OCI-LY1 (cell line): Measurements from ENCODE around the gene EIF4EBP2.

ENCODE experiments used
- H2AFZ ChIP-seq: fragments of 200-600 bp; sonication (generic), shearing (Covaris generic); 2 replicates; pipeline ENCODE4 v1.6.0; 2014; ENCODE audit warnings: antibody characterized with exemption, mild to moderate bottlenecking, low read length
- H3F3A ChIP-seq: fragments of 200-600 bp; sonication (generic), shearing (Covaris generic); 2 replicates; pipeline ENCODE4 v1.6.0; 2014; ENCODE audit warnings: mild to moderate bottlenecking, antibody characterized with exemption, low read length, moderate library complexity; ENCODE audit not compliant: insufficient read depth
- H3K27ac ChIP-seq: fragments of 200-600 bp; sonication (generic); 2 replicates; pipeline ENCODE4 v1.5.1; 2014; ENCODE audit warnings: low read length, mixed run types, mild to moderate bottlenecking, low read depth; ENCODE audit not compliant: poor library complexity, severe bottlenecking
- H3K27me3 ChIP-seq: fragments of 200-600 bp; sonication (generic); 2 replicates; pipeline ENCODE4 v1.6.0; 2014; ENCODE audit warnings: antibody characterized with exemption, mild to moderate bottlenecking, low read length, moderate library complexity; ENCODE audit not compliant: insufficient read depth
- H3K36me3 ChIP-seq: fragments of 200-600 bp; sonication (generic); 2 replicates; pipeline ENCODE4 v1.6.1; 2014; ENCODE audit warnings: mild to moderate bottlenecking, antibody characterized with exemption, low read length, moderate library complexity, mixed read lengths; ENCODE audit not compliant: insufficient read depth
- H3K4me1 ChIP-seq: fragments of 200-600 bp; sonication (generic); 2 replicates; pipeline ENCODE4 v1.5.1; 2014; ENCODE audit warnings: mild to moderate bottlenecking, low read length, moderate library complexity; ENCODE audit not compliant: insufficient read depth, severe bottlenecking
- H3K4me2 ChIP-seq: fragments of 200-600 bp; sonication (generic), shearing (Covaris generic); 2 replicates; pipeline ENCODE4 v1.6.1; 2014; ENCODE audit warnings: low read length
- H3K4me3 ChIP-seq: fragments of 200-600 bp; sonication (generic); 2 replicates; pipeline ENCODE4 v1.5.1; 2014; ENCODE audit warnings: low read length, low read depth, mild to moderate bottlenecking, mixed read lengths; ENCODE audit not compliant: poor library complexity, severe bottlenecking
- H3K79me2 ChIP-seq: fragments of 200-600 bp; shearing (Covaris generic); 2 replicates; pipeline ENCODE4 v1.6.1; 2016; ENCODE audit warnings: mixed run types, low read length, mixed read lengths; ENCODE audit not compliant: insufficient read depth
- H3K9ac ChIP-seq: fragments of 200-600 bp; sonication (generic), shearing (Covaris generic); 2 replicates; pipeline ENCODE4 v1.6.1; 2014; ENCODE audit warnings: mild to moderate bottlenecking, low read length, mixed read lengths
- H3K9me2 ChIP-seq: fragments of 200-600 bp; sonication (generic), shearing (Covaris generic); 2 replicates; pipeline ENCODE4 v1.6.1; 2014; ENCODE audit warnings: low read depth, mild to moderate bottlenecking, low read length, mixed read lengths
- H3K9me3 ChIP-seq: fragments of 200-600 bp; shearing (Covaris generic); 2 replicates; pipeline ENCODE4 v1.6.1; 2014; ENCODE audit warnings: low read length, mixed read lengths
- H4K20me1 ChIP-seq: fragments of 200-600 bp; sonication (generic), shearing (Covaris generic); 2 replicates; pipeline ENCODE4 v1.6.0; 2016; ENCODE audit warnings: mild to moderate bottlenecking, low read length; ENCODE audit not compliant: insufficient read depth
- EZH2 ChIP-seq: fragments of 200-600 bp; sonication (generic), shearing (Covaris generic); IDR thresholded peaks from 2 replicates; pipeline ENCODE4 v1.8.0; 2017; ENCODE audit warnings: borderline replicate concordance, mixed run types, mild to moderate bottlenecking, antibody characterized with exemption, low read length, moderate library complexity, mixed read lengths
- TF ChIP-seq, protein P1 (sequence below): fragments of 200-600 bp; sonication (generic), shearing (Covaris generic); IDR thresholded peaks from 2 replicates; pipeline ENCODE4 v1.5.1; 2017; ENCODE audit warnings: mild to moderate bottlenecking, antibody characterized with exemption, low read length, moderate library complexity, mixed read lengths

EIF4EBP2 gene

GRCh38 chr10:70466951-70467350 is 63.0 kb downstream of the EIF4EBP2 start:
- no peaks in the 10 kb centered on the region for H3F3A ChIP-seq
- H3K9me2 ChIP-seq = no peaks in the 10 kb centered on the region
- no peak overlapping the region for H3K4me2 ChIP-seq
- H3K27me3 ChIP-seq = peaks cover 3% of the 10 kb centered on the region; the same call in 1 of the 2 replicates
- H3K9ac ChIP-seq = no peak overlapping the region
- no peak overlapping the region for H3K27ac ChIP-seq
- no peaks in the 10 kb centered on the region for H3K9me3 ChIP-seq
- no peaks in the 10 kb centered on the region for H3K36me3 ChIP-seq
- TF ChIP-seq EZH2 = no peak
- TF ChIP-seq, protein P1, sequence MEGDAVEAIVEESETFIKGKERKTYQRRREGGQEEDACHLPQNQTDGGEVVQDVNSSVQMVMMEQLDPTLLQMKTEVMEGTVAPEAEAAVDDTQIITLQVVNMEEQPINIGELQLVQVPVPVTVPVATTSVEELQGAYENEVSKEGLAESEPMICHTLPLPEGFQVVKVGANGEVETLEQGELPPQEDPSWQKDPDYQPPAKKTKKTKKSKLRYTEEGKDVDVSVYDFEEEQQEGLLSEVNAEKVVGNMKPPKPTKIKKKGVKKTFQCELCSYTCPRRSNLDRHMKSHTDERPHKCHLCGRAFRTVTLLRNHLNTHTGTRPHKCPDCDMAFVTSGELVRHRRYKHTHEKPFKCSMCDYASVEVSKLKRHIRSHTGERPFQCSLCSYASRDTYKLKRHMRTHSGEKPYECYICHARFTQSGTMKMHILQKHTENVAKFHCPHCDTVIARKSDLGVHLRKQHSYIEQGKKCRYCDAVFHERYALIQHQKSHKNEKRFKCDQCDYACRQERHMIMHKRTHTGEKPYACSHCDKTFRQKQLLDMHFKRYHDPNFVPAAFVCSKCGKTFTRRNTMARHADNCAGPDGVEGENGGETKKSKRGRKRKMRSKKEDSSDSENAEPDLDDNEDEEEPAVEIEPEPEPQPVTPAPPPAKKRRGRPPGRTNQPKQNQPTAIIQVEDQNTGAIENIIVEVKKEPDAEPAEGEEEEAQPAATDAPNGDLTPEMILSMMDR = no peak
- H3K4me3 ChIP-seq = no peak overlapping the region
- no peak overlapping the region for H2AFZ ChIP-seq
- no peaks in the 10 kb centered on the region for H4K20me1 ChIP-seq
- no peaks in the 10 kb centered on the region for H3K79me2 ChIP-seq
- peaks cover 16% of the 10 kb centered on the region for H3K4me1 ChIP-seq

DNA sequence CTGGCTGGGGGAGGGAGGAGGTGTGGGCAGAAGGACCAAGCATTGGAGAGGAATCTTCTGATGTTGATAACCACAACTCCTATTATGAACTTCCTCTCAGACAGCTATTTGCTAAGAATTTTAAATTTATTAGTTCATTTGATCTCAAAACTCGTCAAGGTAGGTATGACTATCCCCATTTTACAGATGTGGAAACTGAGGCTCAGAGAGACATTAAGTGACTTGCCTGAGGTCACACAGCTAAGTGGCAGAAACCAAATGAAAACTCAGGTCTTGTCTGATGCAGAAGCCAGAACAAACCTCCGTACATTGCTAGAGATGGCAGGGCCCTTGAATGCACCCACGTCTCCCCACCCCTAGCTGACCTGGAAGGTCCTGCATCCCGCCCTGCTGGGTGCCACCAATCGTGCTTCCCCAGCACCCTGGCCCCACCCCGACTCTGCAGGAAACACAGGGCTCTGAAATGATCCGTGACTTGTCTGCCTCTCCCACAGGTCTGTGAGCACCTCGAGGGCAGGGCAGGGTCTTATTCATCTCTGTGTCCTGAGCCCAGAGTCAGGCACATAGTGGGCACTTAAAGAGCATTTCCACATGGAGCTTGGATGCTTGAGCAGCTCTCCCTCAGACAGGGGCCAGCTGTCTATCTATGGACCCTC is 69.0 kb downstream of the EIF4EBP2 start:
- H3K36me3 ChIP-seq = no peaks in the 10 kb centered on the region
- H3F3A ChIP-seq = no peaks in the 10 kb centered on the region
- no peaks in the 10 kb centered on the region for H3K9me3 ChIP-seq
- H3K27me3 ChIP-seq = no peaks in the 10 kb centered on the region
- no peak overlapping the region for H3K4me2 ChIP-seq
- TF ChIP-seq, protein P1 = no peak
- no peak for TF ChIP-seq EZH2
- H3K79me2 ChIP-seq = no peaks in the 10 kb centered on the region
- no peak overlapping the region for H3K4me3 ChIP-seq
- H3K9me2 ChIP-seq = no peaks in the 10 kb centered on the region
- no peak overlapping the region for H2AFZ ChIP-seq
- no peaks in the 10 kb centered on the region for H4K20me1 ChIP-seq
- peaks cover 27% of the 10 kb centered on the region for H3K4me1 ChIP-seq
- H3K9ac ChIP-seq = no peak overlapping the region
- no peak overlapping the region for H3K27ac ChIP-seq

DNA sequence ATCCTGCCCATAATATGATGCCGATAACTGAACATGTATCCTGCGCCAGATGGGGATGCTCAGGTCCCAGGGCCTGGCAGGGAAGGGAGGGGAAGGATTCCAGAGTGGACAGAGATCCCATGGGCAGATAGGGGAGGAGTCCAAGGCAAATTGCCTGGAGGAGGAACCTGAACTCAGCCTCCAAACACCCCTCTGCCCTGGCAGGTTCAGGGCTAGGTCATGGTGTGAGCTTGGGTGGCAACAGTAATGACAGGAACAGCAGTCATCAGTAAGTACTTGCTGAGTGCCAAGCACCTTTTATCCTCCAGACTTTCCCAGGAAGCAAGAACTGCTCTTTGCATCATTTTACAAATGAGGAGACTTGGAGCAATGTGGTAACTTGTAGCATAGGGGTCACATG is 70.8 kb downstream of the EIF4EBP2 start:
- H3K27ac ChIP-seq = no peak overlapping the region
- no peak overlapping the region for H3K9ac ChIP-seq
- H3K27me3 ChIP-seq = no peaks in the 10 kb centered on the region
- H4K20me1 ChIP-seq = no peaks in the 10 kb centered on the region
- peaks cover 2% of the 10 kb centered on the region; the same call in 1 of the 2 replicates for H3K36me3 ChIP-seq
- no peak overlapping the region for H3K4me2 ChIP-seq
- no peaks in the 10 kb centered on the region for H3K9me2 ChIP-seq
- TF ChIP-seq, protein P1 = no peak
- TF ChIP-seq EZH2 = no peak
- no peak overlapping the region for H3K4me3 ChIP-seq
- H2AFZ ChIP-seq = no peak overlapping the region
- H3K9me3 ChIP-seq = no peaks in the 10 kb centered on the region
- peaks cover 22% of the 10 kb centered on the region for H3K4me1 ChIP-seq
- H3K79me2 ChIP-seq = peaks cover 6% of the 10 kb centered on the region
- no peaks in the 10 kb centered on the region for H3F3A ChIP-seq
